LNCAP (cell line): Measurements from ENCODE around the gene KRTAP4-1.

Experiments used
- CTCF ChIP-seq: fragments of 450-650 bp; IDR thresholded peaks from 2 replicates; pipeline ENCODE4 v1.5.1; 2017; ENCODE audit warnings: mild to moderate bottlenecking

Gene KRTAP4-1

GRCh38 chr17:41147531-41148204 is 37.0 kb downstream of the KRTAP4-1 start:
- TF ChIP-seq CTCF: no peak

GRCh38 chr17:41145261-41145660 is 39.5 kb downstream of the KRTAP4-1 start:
- no peak for TF ChIP-seq CTCF

- TF ChIP-seq CTCF: no peak
These were observed 39.9 kb downstream of the KRTAP4-1 start for GRCh38 chr17:41144846-41145245.

GRCh38 chr17:41141361-41141760 is 43.4 kb downstream of the KRTAP4-1 start:
- TF ChIP-seq CTCF: no peak

GRCh38 chr17:41140360-41141131 is 44.2 kb downstream of the KRTAP4-1 start, which contains the start of gene KRTAP4-6:
Gene KRTAP4-6 (minus strand): TSS chr17:41140544. CDS start chr17:41140487, 57 bp downstream.
- TF ChIP-seq CTCF: no peak
